KOPT-K1 (cell line): ENCODE results near the gene TRIM60.
"Not testable (repeated sequence)": the region's sequence is repeated elsewhere in the genome, so short reads cannot be mapped to it uniquely, and the experiment has no call there.

Experiments
- H3K27ac ChIP-seq: fragments of 200-600 bp; sonication (generic); 2 replicates; pipeline ENCODE4 v1.5.1; 2016; ENCODE audit warnings: antibody characterized with exemption, mild to moderate bottlenecking, low read depth, low read length; ENCODE audit not compliant: poor library complexity, severe bottlenecking
- H3K36me3 ChIP-seq: fragments of 200-600 bp; sonication (generic); 2 replicates; pipeline ENCODE4 v1.5.1; 2017; ENCODE audit warnings: antibody characterized with exemption, mild to moderate bottlenecking, low read length, moderate library complexity; ENCODE audit not compliant: insufficient read depth
- H3K9me3 ChIP-seq: fragments of 200-600 bp; sonication (generic); 2 replicates; pipeline ENCODE4 v1.5.1; 2017; ENCODE audit warnings: antibody characterized with exemption, low read length, mild to moderate bottlenecking; ENCODE audit not compliant: insufficient read depth, poor library complexity, severe bottlenecking

The TRIM60 gene

DNA sequence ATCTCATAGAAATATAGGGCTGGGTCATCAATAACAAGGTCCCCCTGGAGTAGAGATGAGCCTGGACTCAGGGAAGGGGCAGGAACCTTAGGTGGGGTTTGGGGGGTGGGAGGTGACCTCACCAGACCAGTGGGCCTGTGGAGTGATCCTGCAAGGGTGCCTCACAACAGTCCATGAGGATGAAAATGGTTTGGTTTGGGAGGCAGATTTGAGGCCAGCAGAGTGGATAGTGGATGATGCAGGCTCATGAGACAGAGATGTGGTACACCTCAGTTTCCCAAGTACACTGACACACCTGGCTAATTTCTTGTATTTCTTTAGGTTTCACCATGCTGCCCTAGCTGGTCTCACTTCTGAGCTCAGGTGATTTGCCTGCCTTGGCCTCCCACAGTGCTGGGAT, 18.1 kb upstream of the TRIM60 start:
- no peak overlapping the region for H3K27ac ChIP-seq
- H3K9me3 ChIP-seq, result no peaks in the 10 kb centered on the region
- no peaks in the 10 kb centered on the region for H3K36me3 ChIP-seq

- H3K27ac ChIP-seq, result no peak overlapping the region
- H3K36me3 ChIP-seq, result no peaks in the 10 kb centered on the region
- H3K9me3 ChIP-seq, result no peaks in the 10 kb centered on the region
These were observed 14.8 kb upstream of the TRIM60 start for GRCh38 chr4:165016971-165017370.

DNA sequence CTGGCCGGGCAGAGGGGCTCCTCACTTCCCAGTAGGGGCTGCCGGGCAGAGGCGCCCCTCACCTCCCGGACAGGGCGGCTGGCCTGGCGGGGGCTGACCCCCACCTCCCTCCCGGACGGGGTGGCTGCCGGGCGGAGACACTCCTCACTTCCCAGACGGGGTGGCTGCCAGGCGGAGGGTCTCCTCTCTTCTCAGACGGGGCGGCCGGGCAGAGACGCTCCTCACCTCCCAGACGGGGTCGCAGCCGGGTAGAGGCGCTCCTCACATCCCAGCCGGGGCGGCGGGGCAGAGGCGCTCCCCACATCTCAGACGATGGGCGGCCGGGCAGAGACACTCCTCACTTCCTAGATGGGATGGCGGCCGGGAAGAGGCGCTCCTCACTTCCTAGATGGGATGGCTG, 11.8 kb upstream of the TRIM60 start:
- H3K27ac ChIP-seq, H3K36me3 ChIP-seq, H3K9me3 ChIP-seq: not testable (repeated sequence)

GRCh38 chr4:165025782-165026181, 6.0 kb upstream of the TRIM60 start:
- H3K36me3 ChIP-seq, H3K9me3 ChIP-seq, H3K27ac ChIP-seq: not testable (repeated sequence)

GRCh38 chr4:165027762-165028402, 3.9 kb upstream of the TRIM60 start:
- Histone ChIP-seq H3K9me3 (no peaks in the 10 kb centered on the region), H3K36me3 (no peaks in the 10 kb centered on the region), H3K27ac (no peak overlapping the region)

GRCh38 chr4:165048170-165048569, 16.4 kb downstream of the TRIM60 start:
- no peaks in the 10 kb centered on the region for H3K36me3 ChIP-seq
- no peak overlapping the region for H3K27ac ChIP-seq
- no peaks in the 10 kb centered on the region for H3K9me3 ChIP-seq

- Histone ChIP-seq H3K9me3 (no peaks in the 10 kb centered on the region), H3K36me3 (no peaks in the 10 kb centered on the region), H3K27ac (no peak overlapping the region)
These were observed 20.8 kb downstream of the TRIM60 start for GRCh38 chr4:165052627-165053026.

GRCh38 chr4:165053645-165054044, 21.8 kb downstream of the TRIM60 start, which contains the start of gene TRIM75:
Gene TRIM75, plus strand, starts transcription at chr4:165053866. Its CDS starts 5,282 bp downstream, at chr4:165059148.
- H3K27ac ChIP-seq, result no peak within 1 kb of the TSS
- H3K9me3 ChIP-seq, result no peaks in the 10 kb centered on the region
- no peaks in the 10 kb centered on the region for H3K36me3 ChIP-seq

GRCh38 chr4:165055601-165056000, 23.8 kb downstream of the TRIM60 start:
- Histone ChIP-seq H3K27ac (no peak overlapping the region), H3K9me3 (no peaks in the 10 kb centered on the region), H3K36me3 (no peaks in the 10 kb centered on the region)

- Histone ChIP-seq H3K9me3 (no peaks in the 10 kb centered on the region), H3K36me3 (no peaks in the 10 kb centered on the region), H3K27ac (no peak overlapping the region)
These were observed 26.9 kb downstream of the TRIM60 start for GRCh38 chr4:165058666-165059065.

GRCh38 chr4:165059386-165059785, 27.6 kb downstream of the TRIM60 start:
- H3K27ac ChIP-seq, result no peak overlapping the region
- H3K36me3 ChIP-seq, result no peaks in the 10 kb centered on the region
- no peaks in the 10 kb centered on the region for H3K9me3 ChIP-seq

- Histone ChIP-seq H3K36me3 (no peaks in the 10 kb centered on the region), H3K27ac (no peak overlapping the region), H3K9me3 (no peaks in the 10 kb centered on the region)
These were observed 29.1 kb downstream of the TRIM60 start for GRCh38 chr4:165060938-165061337.

DNA sequence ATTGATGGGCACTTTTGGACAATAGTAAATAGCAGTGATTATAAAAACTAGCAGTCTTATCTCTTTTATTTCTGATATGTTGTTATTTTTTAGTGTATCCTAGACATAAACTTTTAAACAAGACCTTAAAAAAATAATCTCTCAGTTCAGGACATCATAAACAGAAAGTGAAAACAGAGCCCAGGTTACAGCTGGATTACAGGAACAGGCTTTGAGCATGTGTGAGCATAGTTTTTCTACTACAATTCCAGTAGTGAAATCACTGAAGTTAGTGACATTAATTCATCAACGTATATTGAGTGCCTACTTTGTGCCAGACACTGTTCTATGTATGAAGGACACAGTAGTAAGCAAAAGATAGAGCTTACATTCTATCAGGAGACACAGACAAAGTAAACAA, 38.8 kb downstream of the TRIM60 start:
- Histone ChIP-seq H3K36me3 (no peaks in the 10 kb centered on the region), H3K9me3 (no peaks in the 10 kb centered on the region), H3K27ac (no peak overlapping the region)

DNA sequence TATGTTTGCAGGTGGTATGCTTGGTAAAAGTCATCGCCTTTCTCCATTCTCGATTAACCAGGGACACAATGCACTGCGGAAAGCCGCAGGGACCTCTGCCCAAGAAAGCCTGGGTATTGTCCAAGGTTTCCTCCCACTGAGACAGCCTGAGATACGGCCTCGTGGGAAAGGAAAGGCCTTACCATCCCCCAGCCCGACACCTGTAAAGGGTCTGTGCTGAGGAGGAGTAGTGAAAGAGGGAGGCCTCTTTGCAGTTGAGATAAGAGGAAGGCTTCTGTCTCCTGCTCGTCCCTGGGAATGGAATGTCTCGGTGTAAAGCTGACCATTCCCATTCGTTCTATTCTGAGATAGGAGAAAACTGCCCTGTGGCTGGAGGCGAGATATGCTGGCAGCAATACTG, 41.5 kb downstream of the TRIM60 start:
- H3K9me3 ChIP-seq, H3K27ac ChIP-seq, H3K36me3 ChIP-seq: not testable (repeated sequence)

DNA sequence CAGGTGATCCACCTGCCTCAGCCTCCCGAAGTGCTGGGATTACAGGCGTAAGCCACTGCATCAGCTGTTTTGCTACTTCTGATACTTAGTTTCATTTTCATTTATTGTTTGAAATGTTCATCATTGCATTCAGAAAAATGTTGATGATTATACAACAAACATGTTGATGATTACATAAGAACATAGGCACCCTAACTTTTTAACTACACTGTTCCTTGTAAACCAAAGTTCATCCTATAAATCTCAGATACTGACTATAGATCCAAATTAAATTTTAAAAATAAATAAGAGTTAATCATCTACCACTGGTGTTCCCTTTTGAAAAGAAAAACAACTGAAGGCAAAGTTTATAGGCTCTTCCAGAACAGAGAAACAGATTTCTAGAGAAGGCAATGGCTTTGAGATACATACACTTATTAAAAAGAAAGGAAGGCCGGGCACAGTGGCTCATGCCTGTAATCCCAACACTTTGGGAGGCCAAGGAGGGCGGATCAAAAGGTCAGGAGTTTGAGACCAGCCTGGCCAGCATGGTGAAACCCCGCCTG, 45.3 kb downstream of the TRIM60 start:
- no peak overlapping the region for H3K27ac ChIP-seq
- no peaks in the 10 kb centered on the region for H3K9me3 ChIP-seq
- H3K36me3 ChIP-seq, result peaks cover 10% of the 10 kb centered on the region; the same call in 1 of the 2 replicates

GRCh38 chr4:165079476-165079875, 47.7 kb downstream of the TRIM60 start:
- H3K36me3 ChIP-seq, result peaks cover 10% of the 10 kb centered on the region; the same call in 1 of the 2 replicates
- H3K9me3 ChIP-seq, result no peaks in the 10 kb centered on the region
- no peak overlapping the region for H3K27ac ChIP-seq
